NB4 (cell line): ENCODE data around the gene CWF19L2.

Experiments used
- CTCF ChIP-seq: IDR thresholded peaks from one replicate; pipeline ENCODE4 v1.5.1; 2012; ENCODE audit warnings: low read depth, low read length
- MAX ChIP-seq: IDR thresholded peaks from 2 replicates; pipeline ENCODE4 v1.6.1; 2011; ENCODE audit warnings: low read depth, low read length
- POLR2A ChIP-seq: IDR thresholded peaks from 2 replicates; pipeline ENCODE4 v1.6.1; 2011; ENCODE audit warnings: mild to moderate bottlenecking; ENCODE audit not compliant: insufficient read length; ENCODE audit errors: extremely low read depth

GRCh38 chr11:107494055-107494454 is 36.4 kb upstream of the CWF19L2 start:
- no peak for TF ChIP-seq MAX
- TF ChIP-seq CTCF: no peak
- TF ChIP-seq POLR2A: no peak
